Esophagus mucosa (tissue), 1 donor: ENCODE data around the gene LEMD1. TPM values are rescaled to one million over a fixed set of nuclear protein-coding genes. Genes with fewer than 3 reads are reported as not detected.
"Not testable (repeated sequence)": the region's sequence is repeated elsewhere in the genome, so short reads cannot be mapped to it uniquely, and the experiment has no call there.

ENCODE experiments used
- ATAC-seq: fragments of 200-7000 bp; cut with Tn5 transposase; one replicate; pipeline ENCODE4 v1.9.1; 2020
- total RNA-seq: library from RNA; stranded (reverse); gene quantifications from one replicate; pipeline ENCODE4 v1.2.4, GENCODE V29; 2023
- donor health status: DM: yes; HTN: yes; CAD: no.

LEMD1 gene
- total RNA-seq, 1 donor from 2014 or later, result 6.1 TPM

- ATAC-seq, result no peak
Observed at GRCh38 chr1:205429762-205430695, 8.2 kb upstream of the LEMD1 start.

DNA sequence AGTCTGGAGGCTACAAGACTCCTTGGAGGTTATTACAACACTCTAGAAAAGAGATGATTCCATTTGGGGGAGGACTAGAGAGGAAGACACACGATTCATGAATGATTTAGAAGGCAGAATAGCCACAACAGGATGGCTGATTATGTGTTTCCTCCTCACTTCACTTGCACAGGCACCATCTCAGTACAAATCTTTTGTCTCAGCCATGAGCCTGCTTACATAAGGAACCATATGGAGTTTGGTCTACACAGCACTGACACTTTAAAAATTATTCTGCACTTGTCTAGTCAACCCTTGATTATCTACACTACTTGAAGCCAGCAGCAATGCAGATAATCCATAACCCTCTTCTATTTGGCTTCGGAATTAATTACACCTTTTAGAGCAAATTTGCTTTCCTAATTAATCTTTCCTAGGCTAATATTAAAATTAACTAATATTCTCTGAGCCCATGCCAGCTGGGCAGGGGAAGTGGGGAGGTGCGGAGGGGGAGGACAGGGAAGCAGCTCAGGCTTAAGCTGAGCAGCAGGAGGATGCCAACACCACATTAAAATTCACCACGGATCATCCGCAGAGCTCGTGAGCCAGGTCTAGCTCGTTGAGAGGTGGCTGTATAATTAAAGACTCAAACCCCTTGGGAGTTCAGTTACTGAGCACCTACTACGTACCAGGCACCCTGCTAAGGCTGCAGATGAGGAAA lies 3.2 kb upstream of the LEMD1 start:
- no peak for ATAC-seq

GRCh38 chr1:205423814-205424399 lies 2.1 kb upstream of the LEMD1 start:
- ATAC-seq, result no peak

DNA sequence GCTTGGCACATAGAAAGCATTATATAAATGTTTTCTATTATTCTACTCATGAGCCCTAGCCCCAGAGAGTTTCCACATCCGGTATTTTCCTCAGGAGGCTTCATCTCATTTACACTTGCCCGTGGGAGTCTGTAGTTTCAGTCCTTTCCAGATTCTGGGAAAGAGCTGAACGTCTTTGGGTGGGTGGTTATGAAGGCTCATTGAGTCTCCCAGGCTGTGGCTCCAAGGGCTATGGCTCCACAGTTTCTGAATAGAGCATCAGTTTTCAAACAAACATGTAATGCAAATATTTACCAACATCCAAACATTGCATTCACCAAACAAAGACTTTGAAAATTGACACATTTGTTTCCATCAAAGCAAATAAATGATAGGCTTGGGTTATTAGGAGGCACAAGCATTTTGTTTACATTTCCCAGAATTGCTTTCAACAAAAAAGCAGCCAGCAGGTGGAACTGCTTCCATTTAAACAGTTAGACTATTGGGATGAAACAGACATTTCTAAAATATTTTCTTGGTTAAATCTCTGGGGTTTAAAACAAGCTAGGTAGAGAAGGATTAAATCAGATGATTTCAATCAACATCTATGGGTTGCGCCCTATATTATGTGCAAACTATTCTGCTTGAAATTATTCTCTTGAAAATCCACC lies 1.3 kb upstream of the LEMD1 start:
- no peak for ATAC-seq

GRCh38 chr1:205420938-205421337 lies 918 bp downstream of the LEMD1 start:
- ATAC-seq, result no peak

GRCh38 chr1:205417870-205418635 lies 3.8 kb downstream of the LEMD1 start:
- no peak for ATAC-seq

DNA sequence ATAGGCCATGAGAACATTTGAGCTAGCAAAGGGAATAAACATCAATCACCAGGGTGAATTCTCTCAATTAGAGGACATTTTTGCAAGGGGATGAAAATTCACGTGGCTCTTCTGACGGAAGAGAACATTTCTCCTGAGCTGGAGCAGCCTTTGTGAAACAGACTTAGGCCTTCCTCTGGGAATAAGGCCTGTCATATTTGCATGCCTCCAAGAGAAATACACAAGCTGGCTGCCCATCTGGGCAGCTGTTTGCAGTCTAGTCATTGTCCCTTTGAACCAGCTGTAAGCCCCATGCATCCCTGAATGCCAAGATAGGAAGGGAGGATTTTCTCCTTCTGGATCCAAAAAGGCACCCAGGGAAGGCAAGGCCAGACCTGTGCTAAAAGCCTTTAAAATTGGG lies 5.5 kb downstream of the LEMD1 start:
- no peak for ATAC-seq

DNA sequence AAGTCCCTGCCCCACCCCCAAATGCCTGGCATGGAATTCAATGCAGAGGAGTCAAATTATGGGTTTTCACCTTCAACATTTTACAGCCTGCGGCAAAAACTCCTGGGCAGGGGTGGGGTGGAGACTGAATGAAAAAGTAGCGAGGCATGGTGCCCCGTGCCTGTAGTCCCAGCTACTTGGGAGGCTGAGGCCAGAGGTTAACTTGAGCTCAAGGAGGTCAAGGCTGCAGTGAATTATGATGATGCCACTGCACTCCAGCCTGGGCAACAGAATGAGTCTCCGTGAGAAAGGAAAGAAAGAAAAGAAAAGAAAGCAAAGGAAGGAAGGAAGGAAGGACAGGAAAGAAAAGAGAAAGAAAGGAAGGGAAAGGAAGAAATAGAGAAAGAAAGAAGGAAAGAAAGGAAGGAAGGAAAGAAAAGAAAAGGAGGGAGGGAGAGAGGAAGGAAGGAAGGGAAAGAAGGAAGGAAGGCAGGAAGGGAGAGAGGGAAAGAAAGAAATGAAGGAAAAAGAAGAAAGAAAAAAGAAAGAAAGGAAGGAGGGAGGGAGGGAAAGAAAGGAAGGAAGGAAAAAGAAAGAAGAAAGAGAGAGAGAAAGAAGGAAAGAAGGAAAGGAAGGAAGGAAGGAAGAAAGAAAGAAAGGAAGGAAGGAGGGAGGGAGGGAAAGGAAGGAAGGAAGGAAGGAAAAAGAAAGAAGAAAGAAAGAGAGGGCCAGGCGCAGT lies 11.1 kb downstream of the LEMD1 start:
- ATAC-seq, result no peak

- no peak for ATAC-seq
Observed at GRCh38 chr1:205407970-205408369, 13.9 kb downstream of the LEMD1 start.

DNA sequence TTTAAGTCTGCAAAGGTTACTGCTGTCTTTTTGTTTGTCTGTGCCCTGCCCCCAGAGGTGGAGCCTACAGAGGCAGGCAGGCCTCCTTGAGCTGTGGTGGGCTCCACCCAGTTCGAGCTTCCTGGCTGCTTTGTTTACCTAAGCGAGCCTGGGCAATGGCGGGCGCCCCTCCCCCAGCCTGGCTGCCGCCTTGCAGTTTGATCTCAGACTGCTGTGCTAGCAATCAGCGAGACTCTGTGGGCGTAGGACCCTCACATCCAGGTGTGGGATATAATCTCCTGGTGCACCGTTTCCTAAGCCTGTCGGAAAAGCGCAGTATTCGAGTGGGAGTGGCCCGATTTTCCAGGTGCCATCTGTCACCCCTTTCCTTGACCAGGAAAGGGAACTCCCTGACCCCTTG lies 15.6 kb downstream of the LEMD1 start:
- not testable (repeated sequence) for ATAC-seq

GRCh38 chr1:205404484-205404883 lies 17.4 kb downstream of the LEMD1 start:
- not testable (repeated sequence) for ATAC-seq

GRCh38 chr1:205398586-205398985 lies 23.3 kb downstream of the LEMD1 start:
- ATAC-seq, result no peak

- ATAC-seq, result peak; percentile 69
Observed at GRCh38 chr1:205396967-205397616, 24.8 kb downstream of the LEMD1 start.

DNA sequence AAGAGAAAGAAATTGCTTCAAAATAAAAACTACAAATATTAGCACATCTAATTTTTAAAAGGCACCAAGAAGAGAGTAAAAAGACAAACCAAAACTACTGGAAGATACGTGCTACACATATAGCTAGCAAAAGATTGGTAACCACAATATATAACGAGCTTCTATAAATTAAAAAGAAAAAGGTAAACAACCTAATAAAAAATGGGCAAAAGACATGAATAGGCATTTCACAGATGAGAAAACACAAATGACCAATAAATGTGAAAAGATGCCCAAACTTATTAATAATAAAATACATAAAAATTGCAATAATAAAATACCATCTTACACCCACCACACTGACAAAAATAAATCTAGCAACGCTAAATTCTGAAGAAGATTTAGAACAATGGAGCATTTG lies 26.2 kb downstream of the LEMD1 start:
- no peak for ATAC-seq

GRCh38 chr1:205392650-205393049 lies 29.2 kb downstream of the LEMD1 start:
- no peak for ATAC-seq

GRCh38 chr1:205391386-205391785 lies 30.5 kb downstream of the LEMD1 start:
- no peak for ATAC-seq

DNA sequence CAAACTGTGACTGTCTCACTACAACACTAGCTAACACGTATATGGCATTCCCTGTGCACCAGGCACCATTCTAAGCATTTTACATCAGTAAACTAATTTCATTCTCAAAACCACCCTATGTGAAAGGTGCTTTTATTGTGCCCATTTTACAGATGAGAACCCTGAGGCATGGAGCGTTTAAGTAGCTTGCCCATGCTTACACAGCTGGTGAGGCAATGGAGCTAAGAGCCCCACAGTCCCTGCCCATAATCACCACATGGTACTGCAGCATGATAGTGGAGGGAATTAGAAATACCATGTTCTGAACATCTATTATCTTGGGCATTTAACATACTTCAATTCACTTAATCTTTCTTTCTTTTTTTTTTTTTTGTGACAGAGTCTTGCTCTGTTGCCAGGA lies 34.0 kb downstream of the LEMD1 start:
- no peak for ATAC-seq

DNA sequence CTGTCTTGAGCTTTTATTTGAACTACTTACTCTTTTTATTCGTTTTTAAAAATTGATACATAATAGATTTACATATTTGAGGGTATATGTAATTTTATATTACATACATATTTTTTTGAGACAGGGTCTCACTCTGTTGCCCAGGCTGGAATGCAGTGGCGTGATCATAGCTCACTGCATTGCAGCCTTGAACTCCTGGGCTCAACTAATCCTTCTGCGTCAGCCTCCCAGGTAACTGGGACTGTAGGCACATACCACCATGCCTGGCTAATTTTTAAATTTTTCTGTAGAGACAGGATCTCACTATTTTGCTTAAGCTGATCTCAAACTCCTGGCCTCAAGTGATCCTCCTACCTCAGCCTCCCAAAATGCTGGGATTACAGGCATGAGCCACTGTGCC lies 38.9 kb downstream of the LEMD1 start:
- ATAC-seq, result not testable (repeated sequence)

- no peak for ATAC-seq
Observed at GRCh38 chr1:205382561-205382960, 39.3 kb downstream of the LEMD1 start.

- ATAC-seq, result no peak
Observed at GRCh38 chr1:205381305-205381704, 40.6 kb downstream of the LEMD1 start.

DNA sequence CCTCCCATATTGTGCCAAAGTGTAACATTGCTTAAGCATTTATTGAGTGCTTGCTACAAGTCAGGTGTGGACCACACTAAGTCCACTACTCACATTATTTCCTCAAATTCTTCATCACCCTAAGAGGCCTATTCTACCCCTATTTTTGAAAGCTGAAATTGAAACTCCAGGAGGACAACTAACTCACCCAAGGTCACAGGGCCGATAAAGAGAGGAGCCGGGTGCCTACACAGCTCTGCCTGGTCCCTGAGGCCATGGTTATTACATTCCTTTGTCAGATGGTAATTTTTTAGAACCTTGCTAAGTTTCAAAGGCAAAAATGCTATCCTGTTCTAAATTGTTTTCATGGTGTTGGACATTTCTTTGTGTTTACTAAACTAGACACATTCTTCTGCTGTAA lies 41.0 kb downstream of the LEMD1 start:
- ATAC-seq, result no peak
